ENCODE results near the gene CES4A.
"Not testable (repeated sequence)": the region's sequence is repeated elsewhere in the genome, so short reads cannot be mapped to it uniquely, and the experiment has no call there.

Gene CES4A

DNA sequence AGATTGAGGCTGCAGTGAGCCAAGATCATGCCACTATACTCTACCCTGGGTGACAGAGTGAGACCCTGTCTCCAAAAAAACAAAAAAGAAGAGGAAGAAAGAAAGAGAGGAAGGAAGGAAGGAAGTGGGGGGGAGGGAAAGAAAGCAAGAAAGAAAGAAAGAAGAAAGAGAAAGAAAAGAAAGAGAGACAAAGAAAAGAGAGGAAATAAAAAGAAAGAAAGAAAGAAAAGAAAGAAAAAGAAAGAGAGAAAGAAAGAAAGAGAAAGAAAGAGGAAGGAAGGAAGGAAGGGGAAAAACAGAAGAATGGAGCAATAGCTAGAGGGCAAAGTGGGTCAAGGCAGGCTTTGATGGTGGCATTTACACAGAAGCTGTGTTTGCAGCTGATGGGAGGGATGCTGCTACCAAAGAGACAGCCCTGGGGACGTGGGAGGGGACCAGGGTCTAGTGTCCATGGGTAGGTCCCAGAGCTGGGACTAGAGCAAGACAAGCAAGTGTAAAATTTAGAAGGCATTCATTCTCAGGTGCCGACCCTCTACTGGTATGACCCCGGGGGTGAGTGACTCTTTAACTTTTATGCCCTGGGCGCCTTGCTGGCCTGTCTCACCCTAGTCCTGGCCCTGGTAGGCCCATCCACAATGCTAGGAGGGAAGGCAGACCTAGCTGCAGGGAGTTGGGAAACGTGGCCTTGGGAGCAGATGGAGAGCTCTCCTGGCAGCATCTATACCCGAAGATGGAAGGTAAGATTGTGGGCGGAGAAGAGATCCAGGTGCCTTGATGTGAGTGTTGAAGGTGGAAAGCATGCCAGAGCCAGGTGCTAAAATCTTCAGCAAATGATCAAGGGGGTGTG is 29.3 kb upstream of the CES4A start:
- no peak for DNase-seq

DNA sequence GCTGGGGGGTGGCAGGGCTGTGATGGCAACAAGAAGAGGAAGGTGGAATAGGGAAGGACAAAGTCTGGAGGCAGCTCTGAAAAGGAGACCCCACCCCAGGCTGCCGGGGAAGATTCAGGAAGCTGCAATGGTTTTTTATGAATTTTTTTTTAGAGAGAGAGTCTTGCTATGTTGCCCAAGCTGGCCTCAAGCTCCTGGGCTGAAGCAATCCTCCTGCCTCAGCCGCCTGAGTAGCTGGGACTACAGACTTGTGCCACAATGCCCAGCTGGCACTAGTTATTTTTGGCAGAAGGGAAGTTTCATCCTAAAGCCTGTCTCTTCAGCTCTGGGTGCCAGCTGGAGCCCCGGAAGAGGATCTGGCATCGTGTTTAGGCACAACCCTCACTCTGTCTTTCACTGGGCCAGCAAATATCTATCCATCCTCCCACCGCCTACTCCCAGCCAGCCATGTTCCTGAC is 28.7 kb upstream of the CES4A start:
- DNase-seq, result no peak

DNA sequence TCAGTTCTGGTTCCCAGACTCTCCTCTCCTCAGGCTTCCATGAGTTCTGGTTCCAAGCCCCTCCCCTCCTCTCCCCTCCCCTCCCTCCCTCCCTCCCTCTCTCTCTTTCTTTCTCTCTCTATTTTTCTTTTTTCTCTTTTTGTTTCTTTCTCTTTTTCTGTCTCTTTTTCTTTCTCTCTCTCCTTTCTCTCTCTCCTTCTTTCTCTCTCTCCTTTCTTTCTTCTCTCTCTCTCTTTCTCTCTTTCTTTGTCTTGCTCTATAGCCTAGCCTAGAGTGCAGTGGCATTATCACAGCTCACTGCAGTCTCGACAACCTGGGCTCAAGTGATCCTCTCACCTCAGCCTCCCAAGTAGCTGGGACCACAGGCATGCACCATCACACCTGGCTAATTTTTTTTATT is 28.1 kb upstream of the CES4A start:
- DNase-seq, result no peak

DNA sequence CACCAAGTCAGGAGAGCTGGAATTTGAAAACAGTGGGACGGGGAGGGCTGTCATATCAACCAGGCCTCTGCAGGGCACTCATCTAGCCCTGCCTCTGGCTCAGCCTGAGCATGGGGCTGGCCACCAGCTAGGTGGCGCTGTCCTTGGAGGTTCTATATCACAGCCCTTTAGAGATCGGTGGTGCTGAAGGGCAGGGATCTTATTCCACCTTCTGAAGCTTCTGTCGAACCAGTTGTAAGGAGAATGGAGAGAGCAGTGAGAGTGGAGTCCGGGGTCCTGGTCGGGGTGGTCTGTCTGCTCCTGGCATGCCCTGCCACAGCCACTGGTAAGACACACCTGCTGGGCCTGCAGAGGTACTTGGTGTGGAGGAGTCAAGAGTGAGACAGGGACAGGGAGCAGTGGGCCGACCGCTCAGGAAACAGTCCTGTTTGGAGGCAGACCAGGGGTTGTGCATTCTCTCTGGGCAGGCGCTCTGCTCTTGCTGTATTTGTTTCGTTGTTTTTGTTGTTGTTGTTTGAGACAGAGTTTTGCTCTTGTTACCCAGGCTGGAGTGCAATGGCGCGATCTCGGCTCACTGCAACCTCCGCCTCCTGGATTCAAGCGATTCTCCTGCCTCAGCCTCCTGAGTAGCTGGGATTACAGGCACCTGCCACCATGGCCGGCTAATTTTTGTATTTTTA is 27.2 kb upstream of the CES4A start, which contains the start of gene CES3:
CES3 (plus strand) TSS at position 202 of the 680 bp plus-strand sequence; CDS start at position 244, 42 bp downstream.
- peak; percentile 81 for DNase-seq

DNA sequence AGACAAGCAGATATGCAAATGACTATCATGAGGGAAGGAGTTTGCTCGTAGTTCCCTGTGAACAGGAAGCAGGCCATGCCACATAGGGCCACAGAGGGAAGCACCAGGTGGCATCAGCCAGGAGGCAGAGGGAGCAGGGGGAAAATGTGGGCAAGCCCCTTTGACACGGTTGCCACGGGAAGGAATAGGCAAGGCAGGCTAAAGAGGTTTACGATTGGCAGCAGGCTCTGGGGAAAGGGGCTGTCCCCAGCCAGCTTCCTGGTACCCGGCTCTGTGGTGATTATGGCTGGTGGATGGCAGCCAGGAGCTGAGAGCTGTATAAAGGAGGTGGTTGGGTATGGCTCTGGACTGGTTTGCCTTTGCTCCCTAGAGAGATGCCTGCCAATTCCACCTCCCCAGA is 26.5 kb upstream of the CES4A start:
- no peak for DNase-seq

DNA sequence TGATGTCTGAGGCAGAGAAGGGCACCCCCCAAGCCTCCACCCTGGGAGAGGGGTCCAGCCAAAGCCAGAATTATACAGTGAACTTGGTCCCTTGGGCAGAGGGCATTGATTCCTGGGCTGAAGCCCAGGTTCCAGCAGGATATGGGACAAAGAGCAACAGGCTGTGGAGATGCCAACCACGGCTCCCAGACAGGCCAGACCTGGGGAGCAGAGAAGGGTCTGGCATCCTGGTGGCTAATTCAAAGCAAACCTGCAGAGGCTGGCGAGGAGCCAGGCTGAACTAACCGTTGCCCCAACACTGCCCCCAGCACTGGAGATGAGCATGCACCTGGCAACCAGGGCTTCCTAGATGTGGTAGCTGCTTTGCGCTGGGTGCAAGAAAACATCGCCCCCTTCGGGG is 24.3 kb upstream of the CES4A start:
- DNase-seq, result no peak

DNA sequence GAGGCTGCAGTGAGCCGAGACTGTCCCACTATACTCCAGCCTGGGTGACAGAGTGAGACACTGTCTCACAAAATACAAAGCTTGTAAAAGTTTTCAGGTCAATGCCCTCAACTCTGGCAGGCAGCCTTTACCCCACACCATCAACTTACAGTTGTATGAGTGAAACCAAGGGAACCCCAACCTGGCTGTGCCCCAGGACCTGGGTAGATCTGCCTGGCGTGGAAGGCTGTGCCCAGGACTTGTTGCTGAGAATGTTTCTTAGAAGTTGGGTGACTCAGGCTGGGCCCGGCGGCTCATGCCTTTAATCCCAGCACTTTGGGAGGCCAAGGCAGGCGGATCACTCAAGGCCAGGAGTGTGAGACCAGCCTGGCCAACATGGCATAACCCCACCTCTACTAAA is 19.5 kb upstream of the CES4A start:
- DNase-seq, result no peak

DNA sequence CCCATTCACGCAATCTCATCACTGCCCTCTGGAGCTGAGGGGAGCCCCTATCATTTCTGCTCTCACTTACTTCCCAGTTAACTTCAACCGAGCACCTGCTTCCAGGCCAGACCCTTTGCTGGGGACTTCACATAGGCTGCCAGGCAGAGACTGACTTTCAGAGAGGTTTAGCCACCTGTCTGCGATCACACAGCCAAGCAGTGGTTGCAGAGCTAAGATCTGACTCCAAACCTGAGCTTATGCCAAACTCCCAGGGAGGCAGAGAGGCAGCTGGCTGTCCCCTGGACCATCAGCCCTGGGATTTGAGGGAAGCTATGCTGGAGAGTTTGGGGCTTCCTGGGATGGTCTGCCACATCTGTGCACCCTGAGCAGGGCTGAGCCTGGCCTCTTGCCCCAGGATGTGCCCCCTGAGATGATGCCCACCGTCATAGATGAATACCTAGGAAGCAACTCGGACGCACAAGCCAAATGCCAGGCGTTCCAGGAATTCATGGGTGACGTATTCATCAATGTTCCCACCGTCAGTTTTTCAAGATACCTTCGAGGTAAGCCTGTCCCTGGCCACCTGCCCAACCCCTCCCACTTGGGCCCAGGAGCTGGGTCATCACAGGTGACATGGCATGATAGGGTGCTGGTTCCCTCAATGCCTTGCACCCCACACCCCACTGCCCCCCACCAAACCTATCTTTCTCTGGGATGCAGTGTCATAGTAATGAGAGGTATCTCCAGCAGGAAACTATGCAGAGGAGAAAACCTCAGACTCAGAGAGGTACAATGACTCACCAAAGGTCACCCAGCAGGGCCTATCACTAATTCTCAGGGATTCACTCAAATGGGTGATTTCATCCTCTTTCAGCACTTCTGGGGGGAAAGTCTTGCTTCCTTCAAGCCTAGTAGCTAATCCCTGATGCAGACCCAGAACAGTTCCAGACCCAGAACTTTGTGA is 17.3 kb upstream of the CES4A start:
- no peak for DNase-seq

DNA sequence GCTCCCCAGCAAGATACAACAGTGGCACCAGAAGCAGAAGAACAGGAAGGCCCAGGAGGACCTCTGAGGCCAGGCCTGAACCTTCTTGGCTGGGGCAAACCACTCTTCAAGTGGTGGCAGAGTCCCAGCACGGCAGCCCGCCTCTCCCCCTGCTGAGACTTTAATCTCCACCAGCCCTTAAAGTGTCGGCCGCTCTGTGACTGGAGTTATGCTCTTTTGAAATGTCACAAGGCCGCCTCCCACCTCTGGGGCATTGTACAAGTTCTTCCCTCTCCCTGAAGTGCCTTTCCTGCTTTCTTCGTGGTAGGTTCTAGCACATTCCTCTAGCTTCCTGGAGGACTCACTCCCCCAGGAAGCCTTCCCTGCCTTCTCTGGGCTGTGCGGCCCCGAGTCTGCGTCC is 15.4 kb upstream of the CES4A start:
- no peak for DNase-seq

DNA sequence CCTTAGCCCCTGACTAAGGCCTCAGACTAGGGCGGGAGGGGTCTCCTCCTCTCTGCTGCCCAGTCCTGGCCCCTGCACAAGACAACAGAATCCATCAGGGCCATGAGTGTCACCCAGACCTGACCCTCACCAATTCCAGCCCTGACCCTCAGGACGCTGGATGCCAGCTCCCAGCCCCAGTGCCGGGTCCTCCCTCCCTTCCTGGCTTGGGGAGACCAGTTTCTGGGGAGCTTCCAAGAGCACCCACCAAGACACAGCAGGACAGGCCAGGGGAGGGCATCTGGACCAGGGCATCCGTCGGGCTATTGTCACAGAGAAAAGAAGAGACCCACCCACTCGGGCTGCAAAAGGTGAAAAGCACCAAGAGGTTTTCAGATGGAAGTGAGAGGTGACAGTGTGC is 14.7 kb upstream of the CES4A start:
- DNase-seq, result no peak

DNA sequence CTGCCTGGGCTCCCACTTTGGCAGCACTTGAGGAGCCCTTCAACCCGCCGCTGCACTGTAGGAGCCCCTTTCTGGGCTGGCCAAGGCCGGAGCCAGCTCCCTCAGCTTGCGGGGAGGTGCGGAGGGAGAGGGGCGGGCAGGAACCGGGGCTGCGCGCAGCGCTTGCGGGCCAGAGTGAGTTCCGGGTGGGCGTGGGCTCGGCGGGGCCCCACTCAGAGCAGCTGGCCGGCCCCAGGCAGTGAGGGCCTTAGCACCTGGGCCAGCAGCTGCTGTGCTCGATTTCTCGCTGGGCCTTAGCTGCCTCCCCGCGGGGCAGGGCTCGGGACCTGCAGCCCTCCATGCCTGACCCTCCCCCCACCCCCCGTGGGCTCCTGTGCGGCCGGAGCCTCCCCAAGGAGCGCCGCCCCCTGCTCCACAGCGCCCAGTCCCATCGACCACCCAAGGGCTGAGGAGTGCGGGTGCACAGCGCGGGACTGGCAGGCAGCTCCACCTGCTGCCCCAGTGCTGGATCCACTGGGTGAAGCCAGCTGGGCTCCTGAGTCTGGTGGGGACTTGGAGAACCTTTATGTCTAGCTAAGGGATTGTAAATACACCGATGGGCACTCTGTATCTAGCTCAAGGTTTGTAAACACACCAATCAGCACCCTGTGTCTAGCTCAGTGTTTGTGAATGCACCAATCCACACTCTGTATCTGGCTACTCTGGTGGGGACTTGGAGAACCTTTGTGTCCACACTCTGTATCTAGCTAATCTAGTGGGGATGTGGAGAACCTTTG is 14.0 kb upstream of the CES4A start:
- DNase-seq, result not testable (repeated sequence)

DNA sequence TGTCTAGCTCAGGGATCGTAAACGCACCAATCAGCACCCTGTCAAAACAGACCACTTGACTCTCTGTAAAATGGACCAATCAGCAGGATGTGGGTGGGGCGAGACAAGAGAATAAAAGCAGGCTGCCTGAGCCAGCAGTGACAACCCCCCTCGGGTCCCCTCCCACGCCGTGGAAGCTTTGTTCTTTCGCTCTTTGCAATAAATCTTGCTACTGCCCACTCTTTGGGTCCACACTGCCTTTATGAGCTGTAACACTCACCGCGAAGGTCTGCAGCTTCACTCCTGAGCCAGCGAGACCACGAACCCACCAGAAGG is 13.5 kb upstream of the CES4A start:
- DNase-seq, result peak; percentile 70

DNA sequence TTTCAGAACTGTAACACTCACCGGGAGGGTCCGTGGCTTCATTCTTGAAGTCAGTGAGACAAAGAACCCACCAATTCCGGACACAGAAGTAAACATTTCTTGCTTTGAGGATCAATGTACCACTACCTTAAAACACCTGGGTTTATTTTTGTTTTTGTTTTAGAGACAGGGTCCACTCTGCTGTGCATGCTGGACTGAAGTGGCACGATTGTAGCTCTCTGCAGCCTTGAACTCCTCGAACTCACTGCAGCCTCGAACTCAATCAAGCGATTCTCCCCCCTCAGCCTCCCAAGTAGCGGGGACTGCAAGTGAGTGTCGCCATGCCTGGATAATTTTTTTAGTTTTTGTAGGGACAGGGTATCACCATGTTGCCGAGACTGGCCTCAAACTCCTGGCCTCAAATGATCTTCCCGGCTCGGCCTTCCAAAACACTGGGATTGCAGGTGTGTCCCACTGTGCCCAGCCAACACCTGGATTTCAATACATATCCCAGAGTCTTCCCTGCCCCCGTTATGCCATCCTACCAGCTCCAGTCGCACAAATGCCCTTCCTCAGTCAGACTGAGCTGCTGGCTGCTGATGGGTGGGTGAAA is 13.0 kb upstream of the CES4A start:
- DNase-seq, result no peak

DNA sequence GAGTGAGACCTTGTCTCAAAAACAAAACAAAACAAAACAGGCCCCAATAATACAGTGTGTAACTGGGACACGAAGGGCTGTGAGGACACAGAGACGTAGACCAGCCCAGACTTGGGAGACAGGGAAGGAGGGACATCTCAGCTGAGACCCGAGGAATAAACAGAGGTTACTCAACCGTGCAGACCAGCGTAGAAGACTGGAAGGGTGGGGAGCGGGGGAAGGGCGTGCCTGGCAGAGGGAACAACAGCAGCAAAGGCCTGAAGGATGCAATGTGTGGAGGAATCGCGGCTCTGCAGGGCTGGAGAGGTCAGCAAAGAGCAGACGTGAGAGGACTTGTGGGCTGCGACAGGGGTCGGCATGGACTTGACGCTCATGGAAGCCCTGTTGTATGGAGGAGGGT is 11.6 kb upstream of the CES4A start:
- DNase-seq, result no peak

DNA sequence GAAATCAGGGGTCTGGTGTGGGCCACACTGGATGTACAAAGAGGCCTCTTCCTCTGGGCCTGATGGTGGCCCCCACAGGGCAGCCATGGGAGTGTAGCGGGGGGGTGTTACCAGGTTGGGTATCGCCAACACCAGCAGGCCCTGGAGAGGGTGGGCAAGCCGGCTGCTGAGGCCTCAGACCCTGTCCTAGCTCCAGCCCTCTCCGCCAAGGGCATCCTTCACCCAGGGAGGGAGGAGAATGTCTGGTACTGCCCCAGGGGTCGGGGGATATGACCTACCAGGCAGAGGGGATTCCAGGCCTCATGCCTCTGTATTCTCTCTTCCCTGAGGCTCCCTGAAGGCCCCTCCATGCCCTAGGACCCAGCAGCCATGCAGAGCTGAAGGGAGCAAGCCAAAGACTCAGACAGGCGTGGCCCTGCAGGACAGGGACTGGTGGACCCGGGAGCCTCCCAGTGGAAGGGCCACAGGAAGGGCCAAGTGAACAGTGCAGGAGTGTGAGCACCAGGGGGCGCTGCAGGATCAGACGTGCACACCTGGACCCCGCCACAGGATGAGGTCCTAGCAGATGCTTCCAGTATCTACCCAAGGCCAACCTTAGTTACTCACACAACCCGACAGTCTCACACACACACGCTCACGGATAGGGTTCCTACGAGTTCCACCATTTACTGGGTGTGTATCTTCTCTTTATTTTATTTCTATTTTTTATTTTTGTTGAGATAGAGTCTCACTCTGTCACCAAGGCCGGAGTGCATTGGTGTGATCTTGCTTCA is 10.9 kb upstream of the CES4A start:
- DNase-seq, result peak; percentile 95

DNA sequence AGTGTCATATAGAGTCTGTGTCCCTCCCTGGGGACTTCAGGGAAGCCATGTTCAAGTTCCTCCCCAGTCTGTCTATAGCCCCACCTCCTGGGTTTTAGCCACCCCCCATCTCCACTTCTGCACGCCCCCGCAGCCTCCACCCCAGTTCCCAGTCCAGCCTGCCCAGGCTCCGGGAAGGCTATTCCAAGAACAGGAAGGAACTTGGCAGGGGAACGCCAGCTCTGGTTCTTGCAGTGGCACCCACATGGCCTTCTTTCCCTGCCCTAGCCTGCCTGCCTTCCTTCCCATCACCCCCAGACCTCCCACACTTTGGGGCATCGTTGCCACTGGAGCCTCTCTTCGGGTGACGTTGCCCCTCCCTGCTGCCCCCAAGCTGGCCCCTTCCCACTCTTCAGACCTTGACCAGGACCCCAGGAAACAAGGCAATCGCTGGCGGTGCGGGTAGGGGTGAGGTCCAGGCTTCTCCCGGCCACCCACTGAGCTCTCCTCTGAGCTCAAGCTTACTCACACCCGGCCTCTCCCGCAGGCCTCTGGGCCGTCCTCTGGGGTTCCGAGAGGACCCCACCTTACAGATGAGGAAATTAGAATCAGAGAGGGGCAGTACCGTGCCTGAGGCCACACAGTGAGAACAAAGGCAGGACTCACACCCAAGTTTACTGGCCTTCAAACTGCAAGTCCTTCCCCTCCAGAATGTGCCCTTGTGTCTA is 9.2 kb upstream of the CES4A start:
- DNase-seq, result no peak

DNA sequence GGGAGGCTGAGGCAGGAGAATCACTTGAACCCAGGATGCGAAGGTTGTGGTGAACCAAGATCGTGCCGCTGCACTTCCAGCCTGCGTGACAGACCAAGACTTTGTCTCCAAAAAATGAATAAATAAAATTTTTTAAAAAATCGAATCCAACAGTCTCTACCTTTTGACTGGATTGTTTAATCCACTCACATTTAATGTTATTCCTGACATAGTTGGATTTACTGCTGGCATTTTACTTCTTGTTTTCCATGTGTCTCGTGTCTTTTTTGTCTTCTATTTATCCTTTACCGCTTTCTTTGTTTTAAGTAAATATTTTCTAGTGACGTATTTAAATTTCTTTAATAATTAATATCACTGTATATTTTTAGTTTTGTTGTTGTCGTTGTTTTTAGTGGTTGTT is 5.4 kb upstream of the CES4A start:
- DNase-seq, result no peak

DNA sequence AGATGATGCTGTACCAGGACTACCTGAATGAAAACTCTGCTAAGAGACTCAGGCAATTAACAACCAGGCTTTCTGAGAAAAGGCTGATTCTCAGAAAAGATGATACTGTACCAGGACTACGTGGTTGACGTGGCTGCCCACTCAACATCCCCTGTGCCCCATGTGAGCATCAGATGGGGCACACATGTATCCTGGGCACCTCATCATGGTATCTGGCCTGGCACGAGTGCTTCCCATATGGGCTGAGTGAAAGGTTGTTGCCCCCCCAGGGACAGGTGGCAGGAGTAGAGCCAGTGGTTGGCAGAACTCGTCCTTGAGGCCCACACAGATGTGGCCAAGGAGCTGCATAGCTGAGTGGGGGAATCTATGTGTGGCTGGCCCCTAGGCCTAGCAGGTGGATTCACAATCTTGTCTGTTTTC is 3.5 kb upstream of the CES4A start:
- DNase-seq, result peak; percentile 84

DNA sequence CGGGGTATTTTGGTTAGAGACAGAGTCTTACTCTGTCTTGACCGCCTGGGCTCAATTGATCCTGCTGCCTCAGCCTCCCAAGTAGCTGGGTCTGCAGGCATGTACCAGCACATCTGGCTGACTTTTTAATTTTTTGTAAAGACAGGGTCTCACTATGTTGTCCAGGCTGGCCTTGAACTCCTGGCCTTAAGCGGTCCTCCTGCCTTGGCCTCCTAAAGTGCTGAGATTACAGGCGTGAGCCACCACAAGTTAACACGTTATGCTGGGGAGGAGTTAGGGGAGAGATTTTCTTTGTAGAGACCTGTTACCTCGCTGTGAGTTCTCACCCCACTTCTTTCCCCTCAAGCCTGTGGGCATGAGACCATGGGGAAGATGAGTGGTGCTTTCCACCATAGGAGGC is 1.8 kb upstream of the CES4A start:
- no peak for DNase-seq

DNA sequence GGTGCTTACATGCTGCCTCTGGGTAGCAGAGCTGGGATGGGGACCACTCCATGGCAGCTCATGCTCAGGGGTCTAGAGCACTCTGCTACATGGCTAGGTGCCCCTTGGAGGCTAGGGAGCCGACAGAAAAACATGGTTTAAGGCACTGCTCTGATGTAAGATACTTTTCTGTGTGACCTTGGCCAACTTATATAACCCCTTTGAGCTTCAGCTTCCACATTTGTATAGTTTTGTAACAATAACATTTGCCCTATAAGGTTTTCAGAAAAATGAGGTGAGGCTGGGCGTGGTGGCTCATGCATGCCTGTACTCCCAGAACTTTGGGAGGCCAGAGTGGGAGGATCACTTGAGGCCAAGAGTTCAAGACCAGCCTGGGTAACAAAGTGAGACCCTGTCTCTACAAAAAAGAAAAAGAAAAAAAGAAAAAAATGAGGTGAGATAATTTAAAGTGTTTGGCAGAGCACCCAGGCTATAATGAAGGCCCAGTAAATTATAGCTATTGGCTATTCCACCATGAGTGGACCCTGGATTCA is 3.2 kb downstream of the CES4A start:
- DNase-seq, result no peak
